ENCODE measurements around the gene UNK.

UNK gene

GRCh38 chr17:75828076-75828400, 43.4 kb downstream of the UNK start:
- intact Hi-C loops (cut with DNase I): loop anchor here (5.0 kb wide), 1 partner anchor 41 kb away; no protein-coding TSS in a partner anchor
- no peak for DNase-seq

- DNase-seq: peak in 1 of 10 donors; percentile 86
- intact Hi-C loops (cut with DNase I): loop anchor here (5.0 kb wide), 1 partner anchor 41 kb away; no protein-coding TSS in a partner anchor
Observed at GRCh38 chr17:75828741-75829140, 44.1 kb downstream of the UNK start.

- intact Hi-C loops (cut with DNase I): loop anchor here (5.0 kb wide), 1 partner anchor 42 kb away; no protein-coding TSS in a partner anchor
- DNase-seq: no peak
Observed at GRCh38 chr17:75829747-75830146, 45.1 kb downstream of the UNK start.

GRCh38 chr17:75830164-75831031, 45.8 kb downstream of the UNK start:
- intact Hi-C loops (cut with DNase I): no loop called here
- DNase-seq: no peak

GRCh38 chr17:75831032-75831571, 46.5 kb downstream of the UNK start:
- no peak for DNase-seq
- intact Hi-C loops (cut with DNase I): no loop called here

- DNase-seq: no peak
- intact Hi-C loops (cut with DNase I): no loop called here
Observed at GRCh38 chr17:75832164-75832651, 47.6 kb downstream of the UNK start.

GRCh38 chr17:75832652-75833400, 48.2 kb downstream of the UNK start:
- no peak for DNase-seq

GRCh38 chr17:75834279-75834920, 49.8 kb downstream of the UNK start:
- intact Hi-C loops (cut with DNase I): no loop called here
- peak in 9 of 10 donors; percentile 37 to 95 (median 63) for DNase-seq

More at GRCh38 chr17:75832652-75833400, 48.2 kb downstream of the UNK start:
- intact Hi-C loops (cut with DNase I): no loop called here

GRCh38 chr17:75834928-75835653, 50.5 kb downstream of the UNK start:
- intact Hi-C loops (cut with DNase I): no loop called here
- peak in 1 of 10 donors; percentile 78 for DNase-seq

- intact Hi-C loops (cut with DNase I): no loop called here
- DNase-seq: no peak
Observed at GRCh38 chr17:75835654-75835987, 51.0 kb downstream of the UNK start.

- intact Hi-C loops (cut with DNase I): no loop called here
- no peak for DNase-seq
Observed at GRCh38 chr17:75836605-75837004, 52.0 kb downstream of the UNK start.

- peak in 1 of 10 donors; percentile 72 for DNase-seq
- intact Hi-C loops (cut with DNase I): no loop called here
Observed at GRCh38 chr17:75837899-75838298, 53.3 kb downstream of the UNK start.

GRCh38 chr17:75838410-75838809, 53.8 kb downstream of the UNK start:
- DNase-seq: no peak
- intact Hi-C loops (cut with DNase I): no loop called here

- DNase-seq: peak in 1 of 10 donors; percentile 77
- intact Hi-C loops (cut with DNase I): loop anchor here (5.0 kb wide), 1 partner anchor 63 kb away; a partner anchor contains a TSS
Observed at GRCh38 chr17:75839942-75840798, 55.6 kb downstream of the UNK start.

GRCh38 chr17:75840799-75841164, 56.2 kb downstream of the UNK start:
- peak in 1 of 10 donors; percentile 72 for DNase-seq
- intact Hi-C loops (cut with DNase I): loop anchor here (5.0 kb wide), 1 partner anchor 63 kb away; a partner anchor contains a TSS

- DNase-seq: peak in 1 of 10 donors; percentile 79
- intact Hi-C loops (cut with DNase I): loop anchor here (5.0 kb wide), 1 partner anchor 65 kb away; a partner anchor contains a TSS
Observed at GRCh38 chr17:75842411-75842810, 57.8 kb downstream of the UNK start.

GRCh38 chr17:75842963-75843576, 58.5 kb downstream of the UNK start:
- intact Hi-C loops (cut with DNase I): loop anchor here (5.0 kb wide), 1 partner anchor 66 kb away; a partner anchor contains a TSS
- no peak for DNase-seq
